ENCODE measurements around the gene POU3F1.

The POU3F1 gene

DNA sequence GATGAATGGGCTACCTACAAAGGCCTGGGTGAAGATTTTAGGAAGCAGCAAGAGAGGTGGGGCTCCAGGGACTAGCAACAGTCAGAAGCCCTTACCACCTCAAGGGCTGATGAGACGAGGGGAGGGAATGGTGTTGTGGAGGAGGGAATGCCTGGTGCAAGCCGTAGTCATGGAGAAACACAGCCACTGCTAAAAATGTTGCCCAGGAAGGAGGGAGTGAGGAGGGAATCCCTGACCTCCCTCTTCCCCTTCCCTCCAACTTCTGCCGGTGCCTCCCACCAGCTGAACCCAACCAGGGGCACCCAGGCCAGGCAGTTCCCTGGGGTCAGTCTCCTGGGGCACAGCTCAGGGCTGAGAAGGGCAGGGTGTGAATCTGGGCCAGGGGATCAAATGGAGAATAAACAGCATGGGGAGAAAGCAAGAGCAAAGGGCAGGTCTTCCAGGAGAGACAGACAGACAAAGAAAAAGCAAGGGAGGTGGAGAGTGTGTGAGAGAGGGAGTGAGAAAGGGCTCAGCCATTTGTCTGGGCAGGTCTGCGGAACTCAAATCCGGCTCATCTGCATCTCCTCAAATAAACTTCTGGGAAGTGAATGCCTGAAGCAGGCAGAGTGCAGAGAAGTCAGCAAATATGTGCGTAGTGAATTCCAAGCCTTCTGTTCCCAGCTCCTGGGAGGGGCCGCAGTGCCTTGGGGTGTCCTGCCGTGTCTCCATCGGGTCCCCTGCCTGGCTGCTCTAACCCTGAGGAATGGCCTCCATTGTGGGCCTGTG lies 27.1 kb upstream of the POU3F1 start:
- DNase-seq: no peak

DNA sequence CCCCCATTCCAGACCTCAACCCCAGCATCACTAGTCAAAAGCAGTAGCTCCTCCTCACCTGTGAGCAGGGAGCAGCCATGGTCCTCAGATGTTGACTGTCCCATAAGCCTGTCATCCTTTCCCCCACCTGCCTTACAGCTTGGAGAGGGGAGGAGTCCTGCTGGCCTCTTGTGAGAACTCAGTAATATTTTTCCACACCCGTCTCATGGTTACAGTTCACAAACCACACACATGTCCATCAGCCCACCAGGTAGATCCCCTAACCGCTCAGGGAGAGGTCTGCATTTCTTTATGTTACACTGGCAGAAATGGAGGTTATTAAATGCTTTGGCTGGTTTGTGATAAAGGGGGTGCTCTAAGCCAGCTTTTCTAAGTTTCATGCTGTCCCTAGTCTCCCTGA lies 26.3 kb upstream of the POU3F1 start:
- no peak for DNase-seq

DNA sequence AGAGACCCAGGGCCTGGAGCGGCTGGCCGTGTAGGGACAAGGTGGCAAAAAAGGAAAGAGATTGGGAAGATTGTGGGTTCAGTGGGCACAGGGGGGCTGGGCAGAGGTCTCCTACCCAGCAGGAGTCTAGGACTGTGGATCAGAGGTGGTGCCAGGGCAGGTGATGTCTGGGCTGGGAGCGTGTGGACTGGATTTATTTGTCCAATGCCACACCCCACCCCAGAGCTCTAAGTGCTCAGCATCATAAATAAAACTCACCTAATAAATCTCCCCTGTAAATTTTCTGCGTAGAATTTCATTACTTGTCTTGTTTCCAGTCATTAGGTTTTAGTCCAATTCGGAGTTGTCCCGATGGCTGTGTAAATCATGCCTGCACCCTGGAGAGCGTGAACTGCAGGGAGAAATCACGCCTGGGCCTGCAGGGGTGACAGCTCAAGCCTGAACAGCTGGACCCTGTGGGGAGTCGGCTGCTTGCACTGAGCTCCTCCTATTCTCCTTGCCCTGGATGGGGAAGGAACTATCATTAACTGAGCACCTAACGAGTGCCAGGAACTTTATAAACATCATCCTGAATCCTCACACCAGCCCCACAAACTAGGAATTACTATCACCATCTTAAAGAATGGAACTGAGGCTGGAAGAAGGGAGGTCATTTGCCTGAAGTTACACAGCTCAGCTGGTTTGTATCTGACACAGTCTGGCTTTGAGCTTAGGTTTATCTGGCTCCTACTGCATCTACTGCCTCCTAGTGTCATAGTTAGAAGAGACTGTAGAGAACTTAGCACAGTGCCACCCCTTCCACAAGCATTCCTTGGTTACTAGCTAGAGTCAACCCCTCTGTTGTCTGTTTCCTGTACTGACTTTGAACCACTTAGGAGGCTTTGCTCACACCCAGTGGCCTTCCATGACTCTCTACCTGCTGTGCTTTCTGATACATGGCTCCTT lies 25.0 kb upstream of the POU3F1 start:
- no peak for DNase-seq

DNA sequence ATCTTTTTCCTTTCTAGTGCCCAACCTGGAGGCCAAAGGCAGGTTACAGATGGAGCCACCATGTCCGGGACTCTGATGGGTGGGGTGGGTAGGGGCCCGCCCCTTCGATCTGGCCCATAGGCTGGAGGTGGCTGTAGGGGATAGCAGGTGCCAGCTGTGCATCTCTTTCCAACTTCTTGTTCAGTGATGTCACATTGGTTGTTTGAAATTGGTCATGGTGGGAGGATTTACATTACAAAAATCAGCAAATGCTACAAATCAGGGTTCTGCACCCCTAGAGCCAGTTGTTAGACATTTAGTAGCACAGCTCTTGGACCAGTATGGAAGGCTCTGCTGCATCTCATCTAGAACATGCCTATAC lies 22.4 kb upstream of the POU3F1 start:
- DNase-seq: no peak

DNA sequence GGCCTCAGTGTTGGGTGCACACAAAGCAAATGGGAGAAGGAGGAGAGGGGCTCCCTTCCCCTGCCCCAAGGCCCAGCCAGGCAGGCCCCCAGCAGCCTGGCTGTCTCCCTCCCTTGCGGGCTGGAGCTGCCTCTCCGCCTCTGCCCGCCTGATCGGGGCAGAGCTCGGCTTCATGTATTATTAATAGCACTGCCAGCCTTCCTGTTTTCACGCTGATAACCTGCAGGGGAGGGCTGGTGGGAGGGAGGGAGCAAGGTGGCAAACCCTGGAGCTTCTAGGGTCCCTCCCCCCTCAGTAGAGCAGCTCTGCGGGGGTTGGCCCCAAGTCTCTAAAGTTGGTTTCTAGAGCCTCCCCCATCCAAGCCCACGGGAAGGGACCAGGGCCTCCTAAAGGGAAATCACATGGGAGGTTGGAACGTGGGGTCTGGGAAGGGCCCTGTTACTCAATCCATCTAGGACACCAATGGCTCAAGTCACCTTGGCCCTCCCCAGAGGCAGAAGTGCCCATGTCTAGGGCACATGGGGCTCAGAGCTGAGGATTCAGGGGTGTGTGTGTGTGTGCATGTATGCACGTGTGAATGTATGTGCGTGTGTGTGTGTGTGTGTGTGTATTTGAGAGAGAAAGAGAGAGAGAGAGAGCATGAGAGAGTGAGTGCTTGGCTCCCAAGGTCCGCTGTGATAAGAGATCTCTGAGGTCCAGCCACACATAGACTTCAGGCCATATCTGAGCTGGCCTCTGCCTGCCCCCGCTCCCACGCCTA lies 21.8 kb upstream of the POU3F1 start:
- no peak for DNase-seq

DNA sequence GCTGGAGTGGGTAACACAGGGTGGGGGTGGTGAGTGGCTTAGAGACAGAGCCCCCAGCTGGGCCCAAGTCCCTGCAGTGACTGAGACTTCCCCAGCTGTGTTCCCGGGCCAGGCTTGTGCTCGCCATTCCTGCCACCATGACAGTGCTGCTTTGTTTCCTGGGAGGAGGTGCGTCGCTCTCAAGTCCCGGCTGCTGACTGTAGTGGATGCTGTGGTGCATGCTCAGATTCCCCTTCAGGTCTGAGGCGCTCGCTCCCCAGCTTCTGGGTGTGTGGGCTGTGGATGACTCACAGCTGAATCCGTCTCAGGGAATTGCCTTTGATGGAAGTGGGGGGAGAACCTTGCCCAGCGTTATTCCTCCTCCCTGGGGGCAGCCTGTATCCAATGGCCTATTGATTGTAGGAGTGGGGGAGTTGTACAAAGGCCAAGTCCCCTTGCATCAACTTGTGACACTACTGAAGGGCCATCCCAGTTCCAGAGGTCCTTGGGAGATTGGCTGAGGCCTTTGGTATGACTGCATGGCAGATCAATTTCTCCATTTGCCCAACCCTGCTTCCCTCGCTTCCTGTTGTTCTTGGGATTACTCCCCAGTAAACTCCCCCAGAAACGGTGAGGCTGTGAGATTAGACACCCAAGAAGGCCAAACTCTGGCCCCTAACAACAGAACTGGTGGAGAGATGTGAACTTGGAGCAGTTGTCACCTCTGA lies 17.8 kb upstream of the POU3F1 start:
- no peak for DNase-seq

DNA sequence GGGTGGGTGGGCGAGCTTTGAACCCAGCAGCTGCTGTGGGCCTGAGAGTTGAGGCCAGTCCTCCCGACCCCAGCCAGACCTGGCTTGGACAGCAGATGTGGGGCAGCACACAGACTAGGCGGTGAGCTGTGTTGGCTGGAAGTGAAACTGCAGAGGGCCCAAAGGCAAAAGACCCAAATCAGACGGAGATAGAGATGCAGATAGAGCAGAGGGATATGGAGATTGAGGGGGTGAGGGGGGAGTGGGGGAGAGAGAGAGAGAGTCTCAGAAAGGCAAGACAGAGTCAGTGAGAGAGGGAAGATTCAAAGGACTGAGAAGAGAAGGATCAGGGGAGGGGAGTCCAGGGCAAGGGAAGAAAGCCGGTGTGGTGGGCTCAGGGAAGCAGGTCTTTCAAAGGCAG lies 17.0 kb upstream of the POU3F1 start:
- DNase-seq: no peak

DNA sequence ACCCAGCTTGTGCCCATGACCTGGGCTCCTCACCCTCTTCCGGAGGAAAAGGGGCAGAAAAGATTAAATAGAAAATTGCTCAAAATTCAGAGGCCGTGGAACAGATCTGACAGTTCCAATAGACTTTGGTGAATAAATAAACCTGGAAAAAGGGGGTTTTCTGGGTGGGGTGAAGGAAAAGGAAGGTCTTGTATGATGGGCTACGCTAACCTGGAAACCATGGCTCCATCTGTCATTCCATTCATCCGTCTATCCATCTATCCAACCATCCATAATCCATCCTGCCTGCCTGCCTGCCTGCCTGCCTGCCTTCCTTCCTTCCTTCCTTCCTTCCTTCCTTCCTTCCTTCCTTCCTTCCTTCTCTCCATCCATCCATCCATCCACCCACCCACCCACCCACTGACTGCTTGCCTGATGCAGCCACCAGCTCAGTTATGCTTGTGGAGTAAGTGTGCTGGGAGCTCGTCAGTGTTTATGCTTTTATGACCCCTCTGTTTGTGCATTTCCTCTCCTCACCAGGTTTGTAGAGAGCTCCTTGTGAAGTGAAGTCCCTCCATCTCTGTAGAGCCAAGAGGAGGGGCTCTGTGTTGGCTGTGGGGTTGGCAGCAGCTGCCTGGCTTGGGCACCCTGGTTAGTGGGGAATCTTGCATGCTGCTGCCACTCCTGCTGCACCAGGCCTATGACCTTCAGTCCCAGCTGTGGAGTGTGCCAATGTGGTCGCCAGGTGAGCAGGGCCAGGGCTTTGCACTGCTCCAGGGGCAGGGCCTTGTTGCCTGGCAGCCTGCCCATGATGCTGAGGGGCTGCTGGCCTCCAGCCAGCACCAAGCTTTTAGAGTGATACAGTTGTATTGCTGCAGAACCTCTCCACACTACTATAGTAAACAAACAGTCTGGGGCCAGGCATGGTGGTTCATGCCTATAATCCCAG lies 16.0 kb upstream of the POU3F1 start:
- DNase-seq: no peak

DNA sequence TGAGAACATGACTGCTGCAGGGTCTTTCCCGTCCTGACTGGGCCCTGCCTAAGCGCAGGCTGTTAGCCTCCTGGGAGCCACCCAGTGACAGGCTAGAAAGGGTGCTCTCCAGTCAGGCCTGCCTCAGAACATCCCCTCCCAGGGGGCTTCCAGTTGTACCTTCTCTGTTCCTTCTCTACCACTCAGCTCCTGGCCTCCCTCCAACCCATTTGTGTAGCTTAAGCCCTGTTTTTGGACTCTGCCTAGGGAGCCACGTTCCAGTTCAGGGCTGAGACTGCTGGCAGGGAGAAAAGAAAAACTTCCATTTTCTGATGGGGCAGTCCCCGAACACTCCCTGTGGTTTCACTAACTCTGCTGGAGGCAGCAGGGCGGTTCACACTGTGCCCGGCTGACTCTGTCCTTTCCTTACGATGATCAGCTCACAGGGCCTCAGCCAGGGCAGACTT lies 15.3 kb upstream of the POU3F1 start:
- DNase-seq: no peak

DNA sequence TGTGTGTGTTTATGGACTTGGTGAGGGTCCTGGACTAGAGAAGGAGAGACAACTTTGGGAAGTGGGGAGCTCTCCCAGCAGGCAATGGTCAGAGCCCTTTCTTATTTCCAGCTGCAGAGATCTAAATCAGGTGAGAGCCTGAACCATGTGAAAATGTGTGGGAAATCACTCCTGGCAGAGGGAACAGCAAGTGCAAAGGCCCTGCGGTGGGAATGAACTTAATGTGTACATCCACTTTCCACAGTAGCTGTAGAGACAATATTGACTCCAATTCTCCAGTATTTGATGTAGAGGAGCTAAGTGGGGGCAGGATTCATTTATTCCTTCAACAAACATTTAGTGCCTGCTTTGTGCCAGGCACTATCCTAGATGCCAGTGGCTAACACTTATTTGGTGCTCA lies 14.7 kb upstream of the POU3F1 start:
- DNase-seq: no peak

DNA sequence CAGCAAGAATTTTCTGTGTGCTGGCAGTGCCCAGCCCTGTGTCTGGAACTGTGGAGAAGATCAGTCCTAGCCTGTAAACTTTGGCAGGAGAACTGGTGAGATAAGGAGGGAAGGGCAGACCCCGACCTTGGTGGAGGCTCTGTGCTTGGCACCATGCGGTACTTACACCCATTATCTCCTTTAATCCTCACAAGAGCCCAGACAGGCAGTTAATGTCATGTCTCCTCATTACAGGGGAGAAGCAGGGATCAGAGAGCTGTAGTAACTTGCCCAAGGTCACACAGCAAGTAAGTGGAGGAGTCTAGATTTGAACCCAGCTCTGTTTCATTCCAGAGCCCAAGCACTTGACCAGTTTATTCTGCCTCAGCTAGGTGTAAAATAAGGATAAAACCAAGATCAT lies 13.9 kb upstream of the POU3F1 start:
- DNase-seq: no peak

DNA sequence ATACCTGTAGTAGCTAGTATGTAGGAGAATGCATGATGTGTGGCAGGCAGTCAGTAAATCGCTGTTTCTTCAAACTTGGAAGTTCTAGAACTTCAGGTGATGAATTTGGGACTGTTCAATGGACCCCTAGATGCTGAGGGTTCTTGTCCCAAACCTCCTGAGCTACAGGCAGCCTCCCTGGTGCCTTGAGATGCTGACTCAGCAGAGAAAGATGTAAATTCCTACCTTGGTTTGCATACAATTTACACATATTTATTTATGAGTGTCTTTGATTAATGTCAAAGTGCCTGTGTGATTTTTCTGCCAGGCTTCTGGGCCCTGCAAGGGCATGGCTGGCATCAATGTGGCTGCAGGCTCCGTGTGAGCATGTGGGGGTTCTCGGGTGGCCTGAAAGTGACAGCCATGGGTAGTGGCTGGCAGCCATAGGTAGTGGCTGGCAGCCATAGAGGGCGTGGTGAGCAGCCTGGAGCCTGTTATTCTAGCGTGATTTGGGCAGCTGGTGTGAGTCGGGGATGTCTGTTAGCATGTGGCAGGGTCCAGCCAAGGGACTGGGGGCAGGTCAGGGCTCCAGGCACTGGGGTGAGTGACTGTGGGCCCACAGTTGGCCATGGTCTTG lies 13.2 kb upstream of the POU3F1 start:
- DNase-seq: no peak

DNA sequence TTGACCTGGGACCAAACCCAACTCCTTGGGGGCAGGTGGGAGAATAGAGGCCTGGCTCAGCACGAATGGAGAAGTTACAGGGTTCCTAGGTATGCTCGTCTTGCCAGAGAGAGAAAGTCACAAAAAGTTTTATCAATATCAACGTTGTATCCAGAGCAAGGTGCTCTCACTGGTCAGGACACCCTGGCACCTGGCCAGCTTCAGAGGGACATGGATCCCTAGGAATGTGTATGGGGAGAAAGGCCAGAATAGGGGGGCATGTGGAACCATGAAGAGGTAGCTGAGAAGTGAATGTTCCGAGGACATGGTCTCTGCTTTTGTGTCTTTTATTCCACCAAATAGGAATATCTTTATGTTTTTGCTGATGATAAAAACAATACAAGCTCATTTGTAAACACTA lies 9.4 kb upstream of the POU3F1 start:
- no peak for DNase-seq

DNA sequence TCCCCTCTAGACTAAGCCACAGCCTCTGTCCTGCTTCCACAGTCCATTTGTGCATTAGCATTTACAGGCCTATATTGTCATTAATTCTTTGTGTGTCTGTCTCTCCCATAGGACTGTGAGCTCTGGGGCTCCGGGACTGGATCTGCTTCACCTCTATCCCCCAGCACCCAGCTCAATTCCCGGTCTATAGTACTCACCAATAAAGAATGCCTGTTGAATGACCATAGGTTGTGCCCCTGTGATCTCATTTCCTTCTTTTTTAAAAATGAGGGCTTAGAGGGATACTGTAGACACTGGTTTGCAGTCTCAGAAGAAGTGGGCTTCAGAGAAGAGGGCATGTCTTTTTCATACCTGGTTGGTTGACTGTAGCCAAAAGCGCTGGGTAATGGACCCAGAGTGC lies 8.8 kb upstream of the POU3F1 start:
- DNase-seq: no peak

DNA sequence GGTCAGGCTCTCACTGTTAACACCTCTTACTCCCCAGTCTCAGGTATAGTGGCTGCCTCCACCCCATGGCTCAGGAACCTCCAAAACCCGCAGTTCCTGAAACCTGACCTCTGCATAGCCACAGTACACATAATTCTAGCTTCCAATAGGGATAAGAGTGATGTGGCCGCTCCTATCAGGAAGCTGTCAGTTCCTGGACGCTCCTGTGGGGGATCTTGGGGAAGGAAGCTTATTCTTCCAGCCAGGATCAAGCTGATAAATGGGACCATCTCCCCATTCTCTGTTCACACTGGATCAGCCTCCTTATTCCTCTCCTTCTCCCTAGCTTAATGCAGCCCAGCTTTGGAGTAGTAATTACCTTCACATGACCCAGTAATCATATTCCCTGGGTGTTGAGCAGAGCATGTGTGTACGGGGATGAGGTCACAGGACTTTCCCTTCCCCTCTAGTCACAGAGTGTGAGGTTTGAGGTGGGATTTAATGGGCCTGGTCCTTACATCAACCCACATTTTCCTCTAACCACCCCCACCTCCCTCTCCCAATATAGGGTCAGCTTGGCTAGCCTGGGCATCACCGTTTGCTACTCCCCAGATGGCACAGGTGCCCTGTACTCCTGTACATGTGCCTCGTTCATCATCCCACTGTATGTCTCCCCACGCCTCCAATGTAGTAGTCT lies 7.0 kb upstream of the POU3F1 start:
- no peak for DNase-seq

DNA sequence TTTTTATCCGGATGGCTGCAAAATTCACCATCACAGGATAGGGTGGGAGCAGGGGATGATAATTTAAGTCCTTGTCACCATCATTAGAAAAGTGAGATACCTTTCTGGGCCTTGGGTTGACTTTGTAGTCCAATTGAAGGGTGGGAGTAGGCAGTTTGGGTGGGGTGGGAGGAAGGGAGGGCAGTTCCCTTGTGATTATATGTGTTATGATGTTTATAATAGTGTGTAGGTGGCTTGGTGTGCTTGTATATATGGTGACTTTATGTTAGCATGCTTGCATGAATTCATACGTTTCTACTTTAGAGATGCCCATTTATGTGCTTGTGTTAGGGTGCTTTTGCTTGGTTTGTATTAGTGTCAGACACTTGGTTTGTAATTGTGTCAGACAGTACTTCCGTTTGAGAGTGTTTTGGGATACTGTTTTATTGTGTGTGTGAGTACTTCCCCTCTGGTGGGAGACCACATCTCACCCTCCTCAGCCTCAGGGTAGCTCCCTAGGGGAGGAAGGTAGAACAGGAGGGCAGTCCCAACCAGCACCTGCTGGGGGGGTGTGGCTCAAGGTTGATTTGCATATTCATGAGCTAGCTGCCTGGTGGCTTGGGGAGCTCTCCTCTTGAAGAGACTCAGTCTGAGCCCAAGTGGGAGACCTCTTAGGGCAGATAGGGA lies 6.3 kb upstream of the POU3F1 start:
- no peak for DNase-seq

DNA sequence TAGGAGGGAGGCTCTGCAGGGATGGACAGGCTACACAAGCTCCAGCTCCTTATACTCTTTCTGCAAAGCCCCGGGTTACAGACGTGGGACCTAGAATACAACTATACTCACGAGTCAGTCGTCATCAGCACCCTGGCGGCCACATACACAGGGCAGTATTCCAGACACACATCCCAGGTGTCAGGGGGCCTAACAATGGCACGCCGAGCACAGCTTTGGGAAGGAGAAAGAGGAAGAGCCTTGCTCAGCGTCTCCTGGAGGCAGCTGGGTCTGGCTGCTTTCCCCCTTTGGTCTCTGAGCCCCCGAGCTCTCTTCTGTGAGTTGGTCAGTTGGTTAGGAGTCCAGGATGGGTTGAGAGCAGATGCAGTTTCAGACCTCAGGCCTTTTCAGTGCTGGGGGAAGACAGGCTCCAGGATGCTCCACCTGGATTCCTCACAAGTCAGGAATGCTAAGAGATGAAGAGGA lies 4.5 kb upstream of the POU3F1 start:
- no peak for DNase-seq

DNA sequence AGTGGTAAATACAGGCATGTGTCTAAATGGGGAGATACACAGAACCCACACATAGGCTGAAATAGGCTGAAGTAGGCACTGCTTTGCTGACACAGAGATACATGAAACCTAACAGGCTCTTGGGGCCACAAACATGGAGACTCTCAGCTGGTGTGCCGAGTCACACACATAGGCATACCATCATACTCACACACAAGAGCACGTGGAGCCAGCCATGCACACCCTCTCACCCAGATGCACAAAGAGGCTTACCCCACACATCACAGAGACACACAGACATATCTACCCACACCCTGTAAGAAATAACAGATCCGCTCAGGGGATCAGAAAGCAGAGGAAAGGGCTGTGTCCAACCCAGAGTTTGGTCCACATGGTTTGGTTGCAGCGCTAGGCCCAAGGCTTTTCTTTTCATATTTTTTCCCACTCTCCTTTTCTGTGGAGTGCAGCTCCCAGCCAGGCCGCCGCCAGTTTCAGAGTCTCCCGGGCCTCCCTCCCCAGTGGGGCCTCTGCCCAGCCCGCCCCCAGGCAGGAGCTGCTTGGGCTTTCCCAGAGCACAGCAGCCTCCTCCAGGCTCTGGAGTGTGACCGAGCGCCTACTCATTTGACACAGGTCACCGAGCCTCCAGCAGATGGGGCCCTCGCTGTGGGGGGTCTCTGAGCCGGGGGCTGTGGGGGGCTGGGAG lies 3.9 kb upstream of the POU3F1 start:
- no peak for DNase-seq

DNA sequence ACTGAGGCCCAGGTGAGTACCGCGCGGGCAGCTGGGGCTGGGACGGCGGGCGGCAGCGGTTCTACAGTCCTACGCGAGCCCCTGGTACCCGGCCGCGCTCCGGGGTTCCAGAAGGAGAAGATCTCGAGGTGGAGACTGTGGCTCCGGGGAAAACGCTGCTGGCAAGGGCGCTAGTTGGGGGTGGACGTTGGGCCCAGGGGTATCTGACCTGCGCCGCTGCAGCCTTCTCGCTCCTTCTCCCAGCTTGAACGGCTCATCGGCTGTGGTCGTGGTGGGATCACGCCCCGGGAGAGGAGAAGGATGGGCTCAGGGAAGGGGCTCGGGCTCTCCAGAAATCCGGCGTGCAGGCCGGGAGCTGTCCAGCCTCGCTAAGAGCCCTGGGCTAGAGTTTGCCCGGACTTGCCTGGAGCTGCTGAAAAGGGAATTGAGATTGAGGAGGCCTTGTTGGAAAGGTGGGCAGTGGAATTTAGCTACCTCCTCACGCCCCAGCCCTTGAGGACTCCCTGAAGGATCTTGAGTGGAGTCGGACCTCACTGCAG lies 1.1 kb upstream of the POU3F1 start:
- DNase-seq: no peak
